ENCODE results near the gene CFAP161. TPM values are rescaled to one million over a fixed set of nuclear protein-coding genes. Genes with fewer than 3 reads are reported as not detected.
"Not testable (repeated sequence)": the region's sequence is repeated elsewhere in the genome, so short reads cannot be mapped to it uniquely, and the experiment has no call there.

Gene CFAP161
- total and polyA plus RNA-seq, 7 donors = 0.03 to 0.28 TPM; not detected in 5

GRCh38 chr15:81156324-81156723 lies 22.3 kb downstream of the CFAP161 start:
- no peaks in the 10 kb centered on the region for H3K27me3 ChIP-seq (ENCODE audit: insufficient read depth in 3 of 3, low read length in 2 of 3)
- WGBS, 3 donors = 97 to 99% (median 98%) methylated on average over 3 of the region's 3 CpGs
- H3K27ac ChIP-seq = no peak overlapping the region
- no peak overlapping the region for H3K4me3 ChIP-seq
- ATAC-seq = no peak
- H3K9me3 ChIP-seq = no peaks in the 10 kb centered on the region
- no peak for TF ChIP-seq CTCF (IDR thresholded peaks at IDR 0.05)
- no peaks in the 10 kb centered on the region for H3K4me1 ChIP-seq
- no peak for DNase-seq
- intact Hi-C loops (cut with DNase I) = loop anchor here in 1 of 2 donors (5.0 kb wide), 1 partner anchor 111 kb away; no protein-coding TSS in a partner anchor
- H3K36me3 ChIP-seq (ENCODE audit: insufficient read depth in 1 of 2, low read depth in 1 of 2) = no peaks in the 10 kb centered on the region

GRCh38 chr15:81157195-81157938 lies 23.3 kb downstream of the CFAP161 start:
- ATAC-seq (no peak), DNase-seq (no peak)
- intact Hi-C loops (cut with DNase I) = loop anchor here in 1 of 2 donors (5.0 kb wide), 1 partner anchor 110 kb away; no protein-coding TSS in a partner anchor
- H3K4me3 ChIP-seq = no peak overlapping the region
- H3K36me3 ChIP-seq (ENCODE audit: insufficient read depth in 1 of 2, low read depth in 1 of 2) = no peaks in the 10 kb centered on the region
- 57 to 63% (median 59%) methylated on average over 5 of the region's 5 CpGs for WGBS, 3 donors
- H3K27ac ChIP-seq = no peak overlapping the region
- no peaks in the 10 kb centered on the region for H3K27me3 ChIP-seq (ENCODE audit: insufficient read depth in 3 of 3, low read length in 2 of 3)
- no peak for TF ChIP-seq CTCF (IDR thresholded peaks at IDR 0.05)
- no peaks in the 10 kb centered on the region for H3K9me3 ChIP-seq
- no peaks in the 10 kb centered on the region for H3K4me1 ChIP-seq

- Histone ChIP-seq H3K27ac (no peak overlapping the region), H3K4me3 (no peak overlapping the region), H3K9me3 (no peaks in the 10 kb centered on the region), H3K27me3 (ENCODE audit: insufficient read depth in 3 of 3, low read length in 2 of 3) (no peaks in the 10 kb centered on the region), H3K36me3 (ENCODE audit: insufficient read depth in 1 of 2, low read depth in 1 of 2) (no peaks in the 10 kb centered on the region), H3K4me1 (no peaks in the 10 kb centered on the region)
- no peak for DNase-seq
- intact Hi-C loops (cut with DNase I) = loop anchor here in 1 of 2 donors (5.0 kb wide), 1 partner anchor 109 kb away; no protein-coding TSS in a partner anchor
- 95 to 96% (median 95%) methylated on average over 2 of the region's 2 CpGs for WGBS, 3 donors
- no peak for TF ChIP-seq CTCF (IDR thresholded peaks at IDR 0.05)
- ATAC-seq = no peak
Observed at GRCh38 chr15:81157939-81158223, 23.8 kb downstream of the CFAP161 start.

GRCh38 chr15:81158561-81158960 lies 24.5 kb downstream of the CFAP161 start:
- ATAC-seq; H3K27me3 ChIP-seq (ENCODE audit: insufficient read depth in 3 of 3, low read length in 2 of 3); H3K36me3 ChIP-seq (ENCODE audit: insufficient read depth in 1 of 2, low read depth in 1 of 2); H3K27ac ChIP-seq; DNase-seq; H3K9me3 ChIP-seq; H3K4me3 ChIP-seq; H3K4me1 ChIP-seq: not testable (repeated sequence)
- WGBS, 3 donors = 88 to 89% (median 88%) methylated on average over 18 to 37 of the region's 37 CpGs
- intact Hi-C loops (cut with DNase I) = loop anchor here in 1 of 2 donors (5.0 kb wide), 1 partner anchor 109 kb away; no protein-coding TSS in a partner anchor

- 20 to 27% (median 22%) methylated on average over 11 of the region's 11 CpGs for WGBS, 3 donors
- Histone ChIP-seq H3K36me3 (ENCODE audit: insufficient read depth in 1 of 2, low read depth in 1 of 2) (no peaks in the 10 kb centered on the region), H3K27ac (peak overlapping the region; percentile 50), H3K4me1 (no peaks in the 10 kb centered on the region), H3K27me3 (ENCODE audit: insufficient read depth in 3 of 3, low read length in 2 of 3) (no peaks in the 10 kb centered on the region), H3K9me3 (no peaks in the 10 kb centered on the region), H3K4me3 (no peak overlapping the region)
- intact Hi-C loops (cut with DNase I) = no loop called here
- ATAC-seq (peak in 3 of 4 donors; percentile 47 to 77 (median 70)), DNase-seq (peak; percentile 64 to 81)
- TF ChIP-seq CTCF (IDR thresholded peaks at IDR 0.05) = no peak
Observed at GRCh38 chr15:81160312-81161159, 26.5 kb downstream of the CFAP161 start.

Measured in psoas muscle (tissue), 8 donors.